HepG2 (cell line): ENCODE data around the gene LYZL6. TPM values are rescaled to one million over a fixed set of nuclear protein-coding genes. Genes with fewer than 3 reads are reported as not detected.

Source experiments
- ATAC-seq: fragments of 200-7000 bp; cut with Tn5 transposase; 3 replicates; pipeline ENCODE4 v1.9.1; 2020; ENCODE audit warnings: mild to moderate bottlenecking, moderate library complexity
- Bru-seq: library from RNA; stranded (reverse); fragments of 400-500 nt; gene quantifications from one replicate; lab custom pipeline; 2021; lab: Mats Ljungman, UMichigan
- BruChase-seq, 2 experiments: library from RNA; stranded (reverse); fragments of 400-500 nt; gene quantifications; one replicate each; lab custom pipeline; 2021; lab: Mats Ljungman, UMichigan
- BruUV-seq: library from RNA; stranded (reverse); fragments of 400-500 nt; replicated peaks from 2 replicates; lab custom pipeline; 2021; lab: Mats Ljungman, UMichigan
- CTCF ChIA-PET: fragments of 300-600 bp; formaldehyde crosslinking; extraction: SDS; loops from one replicate; lab custom pipeline; 2021; ENCODE audit warnings: low total read pairs, inconsistent platforms, low intra/inter-chr PET ratio; lab: Yijun Ruan, JAX
- POLR2A ChIA-PET: fragments of 350-600 bp; sonication (Branson Sonifier 250); formaldehyde crosslinking; loops from one replicate; lab custom pipeline; 2020; ENCODE audit warnings: antibody characterized with exemption, inconsistent platforms; lab: Yijun Ruan, JAX
- DNase-seq: peaks from one replicate; pipeline ENCODE4 v3.0.0-alpha.2; 2015; ENCODE audit warnings: low spot score
- FAIRE-seq: peaks from 3 replicates; lab custom pipeline; 2011; peaks lifted over from hg19 to GRCh38; lab: Jason Lieb, UNC
- H2AFZ ChIP-seq: one replicate; pipeline ENCODE4 v1.6.1; 2011; ENCODE audit warnings: low read length, inconsistent platforms
- H3K27ac ChIP-seq: fragments of 300-600 bp; 3 replicates; pipeline ENCODE4 v1.8.0; 2011; ENCODE audit warnings: mixed run types, mild to moderate bottlenecking, mixed read lengths, low read length, inconsistent platforms; ENCODE audit not compliant: insufficient read depth; ENCODE audit errors: extremely low read length
- H3K27me3 ChIP-seq, 2 experiments: fragments of 200-600 bp in 1 of 2; 2 replicates in 1 of 2; 3 replicates in 1 of 2; pipeline versions ENCODE4 v1.6.0 to v1.8.0; 2011; ENCODE audit warnings: low read length in 2 of 2, mild to moderate bottlenecking in 2 of 2, moderate library complexity in 2 of 2, inconsistent platforms in 1 of 2; ENCODE audit not compliant: insufficient read depth in 2 of 2, control insufficient read depth in 1 of 2
- H3K36me3 ChIP-seq, 2 experiments: fragments of 200-600 bp in 1 of 2; replicated peaks in 1 of 2; 2 replicates in 1 of 2; 3 replicates in 1 of 2; pipeline versions ENCODE4 v1.5.1 to v1.8.0; 2011; ENCODE audit warnings: low read length in 2 of 2, inconsistent platforms in 1 of 2; ENCODE audit not compliant: insufficient read depth in 2 of 2, control insufficient read depth in 1 of 2
- H3K4me1 ChIP-seq: 2 replicates; pipeline ENCODE4 v1.5.1; 2012; ENCODE audit warnings: low read length, inconsistent platforms; ENCODE audit not compliant: insufficient read depth
- H3K4me2 ChIP-seq: 2 replicates; pipeline ENCODE4 v1.6.0; 2011; ENCODE audit warnings: low read depth, low read length, inconsistent platforms
- H3K4me3 ChIP-seq, 3 experiments: fragments of 200-600 bp in 1 of 3; sonication (generic), shearing (Covaris generic) in 1 of 3; replicated peaks in 1 of 3; 2 replicates each; pipeline ENCODE4 v1.5.1; 2011 to 2016; ENCODE audit warnings: low read length in 3 of 3, inconsistent platforms in 2 of 3, low read depth in 2 of 3, mild to moderate bottlenecking in 2 of 3, control low read depth in 1 of 3, mixed read lengths in 1 of 3; ENCODE audit not compliant: insufficient read depth in 1 of 3
- H3K79me2 ChIP-seq: one replicate; pipeline ENCODE4 v1.6.1; 2011; ENCODE audit warnings: low read length, inconsistent platforms; ENCODE audit not compliant: insufficient read depth
- H3K9ac ChIP-seq: 2 replicates; pipeline ENCODE4 v1.6.0; 2011; ENCODE audit warnings: mild to moderate bottlenecking, low read depth, low read length, inconsistent platforms; ENCODE audit not compliant: insufficient read depth
- H3K9me3 ChIP-seq: 2 replicates; pipeline ENCODE4 v1.5.1; 2012; ENCODE audit warnings: mild to moderate bottlenecking, low read length
- H4K20me1 ChIP-seq: 2 replicates; pipeline ENCODE4 v1.6.0; 2011; ENCODE audit warnings: inconsistent platforms, mild to moderate bottlenecking, low read length, moderate library complexity; ENCODE audit not compliant: insufficient read depth
- ATF7 ChIP-seq, 2 experiments: fragments of 450-650 bp in 1 of 2; sonication (generic) in 1 of 2; formaldehyde crosslinking in 1 of 2; IDR thresholded peaks; 2 replicates each; pipeline versions ENCODE4 v1.4.0 to v1.6.1; 2016 to 2020; ENCODE audit warnings: antibody characterized with exemption in 1 of 2, mild to moderate bottlenecking in 1 of 2, missing genetic modification reagents in 1 of 2
- CREB1 ChIP-seq, 2 experiments: fragments of 450-650 bp in 1 of 2; IDR thresholded peaks; 2 replicates each; pipeline ENCODE4 v1.6.1; 2016 to 2017; ENCODE audit warnings: control low read depth in 1 of 2, mild to moderate bottlenecking in 1 of 2, missing compliant biosample characterization in 1 of 2, missing genetic modification characterization in 1 of 2
- SNAI1 ChIP-seq: sonication (generic); formaldehyde crosslinking; IDR thresholded peaks from 2 replicates; pipeline ENCODE4 v1.5.0; 2020; ENCODE audit warnings: mild to moderate bottlenecking, missing genetic modification reagents, borderline replicate concordance
- WGBS: methylation state at CpG from one replicate; pipeline ENCODE4 v1.1.6; 2017; ENCODE audit warnings: low lambda C conversion rate; 5-methylcytosine and 5-hydroxymethylcytosine counted together
- in situ Hi-C: cut with HindIII; loops from 2 replicates; pipeline ENCODE4 v1.10.0; 2017; ENCODE audit warnings: low pct_unique_long_range_greater_than_20kb; ENCODE audit not compliant: extremely low pct_ligation_motif_present
- intact Hi-C: fragments of 100-400 bp; cut with micrococcal nuclease; formaldehyde crosslinking; loops from one replicate; pipeline ENCODE4 v1.10.0; 2022; ENCODE audit not compliant: unreplicated experiment
- long read RNA-seq, 2 experiments: library from RNA in 1 of 2; library from polyadenylated mRNA in 1 of 2; stranded (forward) in 1 of 2; unstranded in 1 of 2; transcript quantifications; one replicate each; pipeline ENCODE4 v2.0.0, GENCODE V29; 2019 to 2022
- polyA minus RNA-seq, 3 experiments: library from RNA; depleted of rRNA, polyadenylated mRNA; stranded (reverse); fragments of >200 nt; gene quantifications; 2 replicates each; pipeline ENCODE4 v1.2.3, GENCODE V29; 2011; ENCODE audit warnings: low replicate concordance in 1 of 3
- polyA plus RNA-seq, 8 experiments: library from polyadenylated mRNA; depleted of rRNA in 3 of 8; stranded (reverse) in 7 of 8; unstranded in 1 of 8; fragments of >200 nt; fragmentation: Illumina TruSeq in 4 of 8; extraction: Trizol in 4 of 8; gene quantifications; 2 replicates each; pipeline versions ENCODE4 v1.2.1 to v1.2.3, GENCODE V29; 2011 to 2016; ENCODE audit warnings: low read depth in 4 of 8, missing spikeins in 1 of 8, mixed read lengths in 1 of 8; ENCODE audit not compliant: insufficient read depth in 1 of 8
- total RNA-seq, 5 experiments: library from RNA; depleted of rRNA; stranded (reverse); fragments of >200 nt; fragmentation: Illumina TruSeq; extraction: Trizol; gene quantifications; 2 replicates each; pipeline ENCODE4 v1.2.3, GENCODE V29; 2016; ENCODE audit warnings: low read depth in 1 of 5

LYZL6 gene, protein sequence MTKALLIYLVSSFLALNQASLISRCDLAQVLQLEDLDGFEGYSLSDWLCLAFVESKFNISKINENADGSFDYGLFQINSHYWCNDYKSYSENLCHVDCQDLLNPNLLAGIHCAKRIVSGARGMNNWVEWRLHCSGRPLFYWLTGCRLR
- total RNA-seq (2016; rRNA removed; fragmentation: Illumina TruSeq; extraction: Trizol) (not detected in 2 replicates), polyA plus RNA-seq (2011; rRNA removed) (not detected in 2 replicates), polyA minus RNA-seq (2011; rRNA and poly(A)+ RNA removed; ENCODE audit: low replicate concordance) (not detected in 2 replicates), Bru-seq, nascent RNA (not detected), BruChase-seq, experiment 1, labeled RNA remaining after a 6-hour chase (percentile 14 among the genes with signal in this experiment), BruChase-seq, experiment 2, labeled RNA remaining after a 2-hour chase (not detected)
- total RNA-seq (2016; cell fraction: cytosol; rRNA removed; fragmentation: Illumina TruSeq; extraction: Trizol; ENCODE audit: low read depth) = not detected in 2 replicates
- total RNA-seq (2016; cell fraction: insoluble cytoplasmic fraction; rRNA removed; fragmentation: Illumina TruSeq; extraction: Trizol) = not detected in 2 replicates
- not detected in 2 replicates for total RNA-seq (2016; cell fraction: membrane; rRNA removed; fragmentation: Illumina TruSeq; extraction: Trizol)
- total RNA-seq (2016; cell fraction: nucleus; rRNA removed; fragmentation: Illumina TruSeq; extraction: Trizol) = not detected in 2 replicates
- polyA plus RNA-seq (2011; cell fraction: cytosol; rRNA removed) = not detected in 2 replicates
- polyA plus RNA-seq (2011; cell fraction: nucleus; rRNA removed) = not detected in 2 replicates
- not detected in 2 replicates for polyA plus RNA-seq (2012)
- polyA plus RNA-seq (2016; cell fraction: cytosol; fragmentation: Illumina TruSeq; extraction: Trizol; ENCODE audit: low read depth) = not detected in 2 replicates
- not detected in 2 replicates for polyA plus RNA-seq (2016; cell fraction: insoluble cytoplasmic fraction; fragmentation: Illumina TruSeq; extraction: Trizol; ENCODE audit: low read depth)
- polyA plus RNA-seq (2016; cell fraction: membrane; fragmentation: Illumina TruSeq; extraction: Trizol; ENCODE audit: low read depth) = not detected in 2 replicates
- not detected in 2 replicates for polyA plus RNA-seq (2016; cell fraction: nucleus; fragmentation: Illumina TruSeq; extraction: Trizol; ENCODE audit: insufficient read depth, low read depth)
- not detected in 2 replicates for polyA minus RNA-seq (2011; cell fraction: cytosol; rRNA and poly(A)+ RNA removed)
- polyA minus RNA-seq (2011; cell fraction: nucleus; rRNA and poly(A)+ RNA removed) = not detected in 2 replicates
- long read RNA-seq, experiment 1 = 0 reads
- long read RNA-seq, experiment 2 = 0 reads

DNA sequence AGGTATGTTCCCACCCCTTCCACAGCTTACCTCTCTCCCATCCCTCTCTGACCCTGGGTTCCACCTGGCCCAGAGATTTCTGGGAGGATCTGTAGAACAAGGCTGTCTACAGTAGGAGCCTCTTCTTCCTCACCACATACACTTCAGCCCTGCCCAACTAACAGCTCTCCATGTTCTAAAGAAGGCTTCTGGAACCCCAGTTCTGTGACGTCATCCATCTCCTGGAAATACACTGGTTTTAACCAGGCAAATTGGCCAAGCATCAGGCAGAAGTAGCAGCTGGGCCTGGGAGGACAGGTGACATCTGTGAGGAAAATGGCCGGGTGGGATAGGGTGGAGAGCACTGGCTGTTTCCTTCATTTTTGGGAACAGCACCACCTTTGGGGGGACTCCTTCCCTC is at the start of gene LYZL6:
TSS of gene LYZL6 (minus strand) at position 177 of the 400 bp plus-strand sequence. CDS start 4,357 bp downstream, outside the sequence.
- H3K4me2 ChIP-seq = no peak within 1 kb of the TSS
- no peak within 1 kb of the TSS for H3K9ac ChIP-seq
- no peak within 1 kb of the TSS for H3K27ac ChIP-seq
- H2AFZ ChIP-seq = no peak within 1 kb of the TSS
- no peak within 1 kb of the TSS for H3K4me3 ChIP-seq
- no peak for ATAC-seq
- no peaks in the 10 kb centered on the region for H3K36me3 ChIP-seq
- DNase-seq = no peak
- no peaks in the 10 kb centered on the region for H3K9me3 ChIP-seq
- H3K27me3 ChIP-seq = peaks cover 0 to 6% of the 10 kb centered on the region in 2 experiments; a peak in 1 of 5 replicates
- H4K20me1 ChIP-seq = no peaks in the 10 kb centered on the region
- in situ Hi-C loops (no loop called here), intact Hi-C loops (no loop called here)
- no TSS peak for BruUV-seq
- POLR2A ChIA-PET = no interaction called here
- H3K4me1 ChIP-seq = 0 out of 2 replicates have a peak, but pooled peaks cover 5% of the 10 kb centered on the region
- FAIRE-seq = no peak
- H3K79me2 ChIP-seq = no peaks in the 10 kb centered on the region
- 8% methylated on average over 2 of the region's 2 CpGs for WGBS
- peak; percentile 95 for TF ChIP-seq ATF7 (IDR thresholded peaks at IDR 0.05)
- no peak for TF ChIP-seq ATF7 (CRISPR knock-in tag; IDR thresholded peaks at IDR 0.05)
- peak; percentile 97 for TF ChIP-seq CREB1 (IDR thresholded peaks at IDR 0.05)
- no peak for TF ChIP-seq CREB1 (CRISPR knock-in tag; IDR thresholded peaks at IDR 0.05)
- no peak for TF ChIP-seq SNAI1
- TF ChIP-seq, all 625 proteins: peak for 2
- CTCF ChIA-PET = no interaction called here
